ENCODE results near the gene PIGO.

GRCh38 chr9:35110327-35110761 lies 14.0 kb upstream of the PIGO start:
- TF ChIP-seq POLR2AphosphoS5 (IDR thresholded peaks at IDR 0.05; ENCODE audit: low read depth) (no peak), CTCF (IDR thresholded peaks at IDR 0.05; ENCODE audit: insufficient read depth, low read length) (no peak), GABPA (IDR thresholded peaks at IDR 0.05; ENCODE audit: low read depth) (no peak), REST (IDR thresholded peaks at IDR 0.05; ENCODE audit: insufficient replicate concordance, low read depth) (no peak)

Measured in HL-60 (cell line).